SIG-M5 treated with dmso at 0.1 percent for 504 hours (cell line): ENCODE results near the gene OXSR1.

Experiments
- DNase-seq: peaks from one replicate; lab custom pipeline; 2025; ENCODE audit not compliant: unreplicated experiment; lab: John Stamatoyannopoulos, UW

The OXSR1 gene

GRCh38 chr3:38297947-38298711 is 132.8 kb downstream of the OXSR1 start:
- DNase-seq, result peak; percentile 24
